Measurements from ENCODE around the gene GRIN3A.
"Not testable (repeated sequence)": the region's sequence is repeated elsewhere in the genome, so short reads cannot be mapped to it uniquely, and the experiment has no call there.

GRIN3A gene

DNA sequence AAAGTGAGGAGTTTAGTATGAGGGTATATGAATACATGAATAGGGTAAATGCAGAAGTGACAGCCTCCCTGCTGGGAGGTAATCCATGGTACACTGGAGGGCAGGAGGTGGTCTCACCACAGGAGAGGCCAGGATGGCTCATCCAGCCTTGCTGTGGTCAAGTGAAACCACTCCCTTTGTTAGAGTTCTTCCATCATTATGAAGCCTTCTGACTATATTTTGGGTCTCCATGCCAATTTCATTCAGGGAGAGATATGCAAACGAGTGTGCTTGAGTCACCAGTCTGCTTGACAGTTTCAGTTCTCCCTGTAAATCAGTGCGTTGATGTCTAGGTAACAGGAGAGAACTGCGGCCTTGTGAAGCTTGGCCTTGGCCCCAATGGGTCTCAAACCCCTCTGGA, 160.1 kb downstream of the GRIN3A start:
- no peak for DNase-seq (ENCODE audit: low spot score)

DNA sequence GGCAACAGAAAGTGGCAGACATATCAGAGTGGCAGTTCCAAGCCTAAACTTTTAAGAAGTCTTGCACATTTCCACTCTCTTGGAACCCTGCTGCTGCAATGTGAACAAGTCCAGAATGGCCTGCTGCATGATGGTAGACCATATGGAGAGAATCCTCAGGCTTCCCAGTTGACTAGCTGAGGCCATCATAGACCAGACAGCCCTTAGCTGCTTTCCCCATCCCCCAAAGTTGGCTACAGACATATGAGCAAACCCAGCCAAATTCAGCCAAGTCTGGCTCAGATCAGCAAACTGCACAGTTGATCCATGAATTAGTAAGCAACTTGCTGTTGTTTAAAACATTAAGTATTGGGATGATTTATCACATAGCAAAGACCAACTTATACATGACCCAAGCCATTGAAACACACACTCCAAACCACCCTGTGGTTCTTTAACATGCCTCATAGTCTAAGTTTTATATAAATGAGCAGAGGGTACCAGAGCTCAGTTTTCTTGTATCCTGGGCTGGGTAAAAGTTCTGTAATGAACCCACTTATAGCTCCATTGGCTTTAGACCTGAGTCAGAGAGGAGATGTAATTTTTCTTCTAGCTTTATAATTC, 163.6 kb downstream of the GRIN3A start:
- DNase-seq (ENCODE audit: low spot score): no peak

DNA sequence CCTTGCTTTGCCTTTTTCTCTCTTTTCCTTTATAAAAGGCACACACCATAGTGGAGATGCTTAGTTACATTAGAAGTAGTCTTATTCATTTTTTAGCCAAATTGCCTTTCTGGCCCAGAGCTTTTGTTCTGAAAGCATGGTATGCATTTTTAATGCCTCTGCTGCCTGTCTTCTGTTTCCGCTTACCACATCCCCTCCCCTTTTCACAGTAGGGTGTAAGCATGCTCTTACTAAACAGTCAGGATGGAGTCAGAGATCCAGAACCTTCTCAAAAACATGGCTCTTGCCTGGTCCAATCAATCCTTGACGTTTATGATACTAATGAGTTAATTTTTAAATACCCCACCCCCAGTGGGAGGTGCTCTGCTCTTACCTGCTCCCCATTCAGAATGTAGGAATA, 166.1 kb downstream of the GRIN3A start:
- DNase-seq (ENCODE audit: low spot score): no peak

DNA sequence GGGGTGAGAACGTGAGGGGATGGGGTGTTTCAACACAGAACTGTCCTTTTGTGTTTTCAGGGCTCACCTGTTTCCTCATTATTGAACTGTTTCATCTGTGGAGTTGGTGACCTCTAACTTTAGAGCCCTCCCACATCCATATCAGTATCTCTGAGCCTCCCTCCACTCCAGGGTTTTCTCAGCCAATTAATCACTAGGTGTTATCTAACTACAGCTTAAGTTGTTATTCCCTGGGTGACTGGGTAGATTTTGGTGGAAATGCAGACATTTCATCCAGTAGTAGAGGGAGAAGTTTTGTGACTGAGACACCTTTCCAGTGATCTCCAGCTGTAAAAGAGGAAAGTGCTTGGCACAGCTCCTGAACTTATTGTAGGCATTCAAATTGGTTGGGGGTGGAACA, 167.3 kb downstream of the GRIN3A start:
- no peak for DNase-seq (ENCODE audit: low spot score)

DNA sequence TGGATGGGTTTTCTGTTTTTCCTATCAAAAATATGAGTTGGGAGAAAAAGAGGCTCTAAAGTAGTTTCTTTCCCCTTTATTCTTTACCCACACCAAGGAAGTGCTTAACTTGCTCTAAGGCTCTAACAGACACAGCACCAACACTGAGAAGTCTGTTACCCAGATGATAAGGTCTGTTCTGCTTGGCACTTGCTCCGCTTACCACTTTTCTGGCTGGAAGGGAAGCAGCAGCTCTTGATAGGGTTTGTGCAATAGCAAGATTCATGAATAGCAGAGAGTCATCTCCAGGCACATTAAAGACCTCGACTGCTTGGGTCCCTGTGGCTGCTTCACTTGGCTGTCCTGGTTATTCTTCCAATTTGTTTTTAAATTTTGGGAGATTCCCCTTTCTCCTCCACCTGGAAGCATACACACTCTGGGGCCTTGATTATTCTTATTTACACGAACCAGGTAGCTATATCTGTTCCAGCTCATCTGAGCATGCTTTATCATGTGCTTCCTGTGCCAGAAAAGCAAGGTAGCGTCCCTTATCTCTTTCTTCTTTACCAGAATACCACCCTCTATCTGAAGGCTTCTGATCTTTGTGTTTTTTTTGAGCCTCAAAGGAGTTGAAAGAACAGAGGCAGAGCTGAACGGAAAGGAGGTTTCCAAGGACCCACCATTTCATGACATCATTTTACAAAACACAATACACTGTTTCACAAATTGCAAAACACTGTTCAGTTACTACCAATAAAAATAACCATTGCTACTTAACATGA, 168.5 kb downstream of the GRIN3A start:
- DNase-seq (ENCODE audit: low spot score): no peak

DNA sequence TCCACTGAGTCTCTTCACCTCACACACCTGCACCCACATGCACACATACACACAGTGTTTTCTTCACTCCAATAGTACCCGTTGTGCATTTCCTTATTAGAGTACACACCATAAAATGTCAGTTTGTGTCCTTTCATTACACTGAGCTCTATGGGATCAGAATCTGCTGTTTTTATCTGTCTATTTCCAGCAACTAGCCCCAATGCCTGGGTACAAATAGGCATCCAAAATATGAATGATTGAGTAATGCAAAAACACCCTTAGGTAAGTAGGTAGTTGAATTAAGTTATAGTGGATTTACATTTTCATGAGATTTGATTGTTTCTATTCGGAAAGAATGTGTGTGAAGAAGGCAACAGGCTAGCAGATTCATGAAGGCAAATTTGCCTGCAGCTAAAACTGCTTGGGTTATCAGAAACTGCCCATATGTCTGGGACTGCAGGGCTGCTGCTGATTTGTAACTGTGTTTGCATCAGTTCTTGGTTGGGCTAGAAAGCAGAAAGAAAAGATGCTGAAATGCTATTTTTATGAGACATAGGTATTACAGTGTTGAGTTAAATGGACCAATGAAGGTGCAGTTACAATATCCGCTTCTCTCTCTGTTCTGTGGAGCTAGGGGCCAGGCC, 170.6 kb downstream of the GRIN3A start:
- DNase-seq (ENCODE audit: low spot score): no peak

DNA sequence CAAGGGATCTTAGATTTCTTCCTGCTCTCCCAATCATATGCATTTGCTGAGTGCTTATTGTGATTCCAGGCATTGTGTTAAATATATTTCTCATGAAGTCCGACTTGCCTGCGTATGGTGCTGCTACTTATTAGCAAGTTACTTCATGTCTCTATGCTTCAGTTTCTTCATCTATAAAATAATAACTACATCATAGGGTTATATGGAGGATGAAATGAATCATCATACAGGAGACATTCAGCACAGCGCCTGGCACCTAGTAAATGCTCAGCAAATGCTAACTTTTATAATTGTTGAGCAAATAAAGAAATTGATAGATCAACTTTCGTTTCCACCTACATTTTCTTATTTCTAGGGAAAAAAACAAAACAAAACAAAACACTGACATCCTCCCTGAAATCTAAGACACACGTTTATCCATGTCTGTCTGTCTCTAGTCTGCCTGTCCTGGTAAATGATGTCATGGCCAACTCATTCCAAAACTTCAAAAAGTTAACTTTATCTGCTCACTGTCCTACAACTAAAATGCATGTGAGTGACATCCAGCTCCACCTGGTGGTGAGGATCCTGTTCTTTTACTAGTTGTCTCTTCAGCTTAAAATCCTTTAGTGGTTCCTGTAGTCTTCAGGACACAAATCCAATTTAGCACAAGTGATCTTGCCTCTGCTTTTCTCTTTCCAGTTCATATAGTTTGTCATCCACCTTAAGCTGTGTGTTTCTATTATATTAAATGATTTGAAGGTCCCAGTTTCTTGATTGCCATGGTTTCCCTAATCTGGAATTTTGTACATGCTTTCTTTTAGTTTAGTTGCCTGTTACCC, 171.3 kb downstream of the GRIN3A start:
- peak; percentile 49 for DNase-seq (ENCODE audit: low spot score)

DNA sequence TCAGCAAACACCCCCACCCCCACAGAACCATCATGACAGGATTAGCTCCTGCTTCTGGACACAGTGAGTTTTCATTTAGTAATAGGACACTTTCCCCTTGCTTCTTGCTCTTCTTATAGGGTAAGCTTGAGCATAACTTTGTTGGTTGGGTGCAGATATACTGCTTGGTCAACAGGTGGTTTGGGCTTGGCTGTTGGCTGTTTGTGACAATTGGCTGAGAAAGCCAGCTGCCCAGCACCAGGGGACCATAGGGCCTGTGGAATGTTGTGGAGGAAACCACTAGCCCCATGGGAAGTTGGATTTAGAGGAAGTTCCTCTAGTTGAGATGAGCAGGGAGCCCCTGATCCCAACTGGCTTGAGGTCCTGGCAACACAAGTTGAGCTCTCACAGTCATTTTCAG, 174.2 kb downstream of the GRIN3A start:
- DNase-seq (ENCODE audit: low spot score): no peak

DNA sequence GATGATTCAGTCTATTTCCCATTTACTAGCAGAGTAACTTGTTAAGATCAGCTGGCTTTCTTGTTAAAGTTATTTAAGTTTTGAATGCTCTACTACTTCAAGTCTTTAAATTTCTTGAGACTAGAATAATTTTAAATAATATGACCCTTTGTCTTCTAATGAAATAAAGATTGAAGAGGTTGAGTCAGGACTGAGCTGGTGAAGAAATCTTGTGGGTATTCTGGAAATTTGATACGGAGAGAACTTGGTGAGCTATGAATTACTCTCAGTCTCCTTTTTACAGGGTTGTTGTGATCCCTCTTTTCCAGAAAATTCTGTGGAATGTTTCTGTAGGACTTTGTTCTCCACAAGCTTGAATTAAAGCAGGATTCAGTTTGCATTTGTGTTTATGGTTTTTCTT, 175.5 kb downstream of the GRIN3A start:
- DNase-seq (ENCODE audit: low spot score): no peak

DNA sequence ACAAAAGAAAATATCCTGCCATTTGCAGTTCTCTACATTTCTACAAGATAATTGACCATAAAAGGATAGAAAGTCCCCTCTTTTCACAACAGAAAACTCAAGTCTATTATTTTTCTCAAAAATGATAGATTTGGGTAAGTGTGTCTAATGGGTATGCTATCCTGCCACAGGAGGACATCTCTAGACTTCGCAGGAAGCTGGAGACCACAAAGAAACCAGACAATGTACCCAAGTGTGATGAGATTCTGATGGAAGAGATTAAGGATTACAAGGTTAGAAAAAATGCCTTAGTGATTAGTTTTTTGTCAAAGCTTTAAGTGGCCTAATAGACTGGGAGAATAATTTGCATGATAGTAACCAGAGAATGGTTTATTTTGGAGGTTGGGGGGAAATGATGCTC, 176.7 kb downstream of the GRIN3A start:
- no peak for DNase-seq (ENCODE audit: low spot score)

DNA sequence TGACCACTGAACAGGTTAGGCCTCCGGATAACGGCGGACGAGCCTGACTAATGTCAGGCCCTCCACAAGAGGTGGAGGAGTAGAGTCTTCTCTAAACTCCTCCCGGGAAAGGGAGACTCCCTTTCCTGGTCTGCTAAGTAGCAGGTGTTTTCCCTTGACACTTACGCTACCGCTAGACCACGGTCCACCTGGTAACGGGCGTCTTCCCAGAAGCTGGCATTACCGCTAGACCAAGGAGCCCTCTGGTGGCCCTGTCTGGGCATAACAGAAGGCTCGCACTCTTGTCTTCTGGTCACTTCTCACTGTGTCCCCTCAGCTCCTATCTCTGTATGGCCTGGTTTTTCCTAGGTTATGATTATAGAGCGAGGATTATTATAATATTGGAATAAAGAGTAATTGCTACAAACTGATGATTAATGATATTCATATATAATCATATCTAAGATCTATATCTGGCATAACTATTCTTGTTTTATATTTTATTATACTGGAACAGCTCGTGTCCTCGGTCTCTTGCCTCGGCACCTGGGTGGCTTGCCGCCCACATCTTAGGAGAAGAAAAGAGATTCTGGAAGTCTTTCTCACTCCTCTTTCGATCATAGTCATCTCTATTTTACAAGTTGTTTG, 188.9 kb downstream of the GRIN3A start:
- DNase-seq (ENCODE audit: low spot score): not testable (repeated sequence)

DNA sequence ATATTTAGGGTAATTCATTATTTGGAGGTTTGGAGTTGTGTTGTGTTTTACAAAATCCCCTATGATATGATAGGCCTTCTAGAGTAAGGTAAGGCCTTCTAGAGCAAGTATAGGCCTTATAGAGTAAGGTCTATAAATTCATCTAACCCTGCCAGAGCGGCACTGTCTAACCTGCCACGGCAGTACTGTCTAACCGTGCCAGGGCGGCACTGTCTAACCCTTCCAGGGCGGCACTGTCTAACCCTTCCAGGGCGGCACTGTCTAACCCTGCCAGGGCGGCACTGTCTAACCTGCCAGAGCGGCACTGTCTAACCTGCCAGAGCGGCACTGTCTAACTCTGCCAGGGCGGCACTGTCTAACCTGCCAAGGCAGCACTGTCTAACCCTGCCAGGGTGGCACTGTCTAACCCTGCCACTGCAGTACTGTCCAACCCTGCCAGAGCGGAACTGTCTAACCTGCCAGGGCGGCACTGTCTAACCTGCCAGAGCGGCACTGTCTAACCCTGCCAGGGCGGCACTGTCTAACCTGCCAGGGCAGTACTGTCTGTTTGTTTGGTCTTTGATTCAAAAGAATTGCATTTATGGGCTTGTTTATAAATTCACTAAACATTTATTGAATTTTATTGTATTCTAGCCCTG, 195.2 kb downstream of the GRIN3A start:
- DNase-seq (ENCODE audit: low spot score): no peak

DNA sequence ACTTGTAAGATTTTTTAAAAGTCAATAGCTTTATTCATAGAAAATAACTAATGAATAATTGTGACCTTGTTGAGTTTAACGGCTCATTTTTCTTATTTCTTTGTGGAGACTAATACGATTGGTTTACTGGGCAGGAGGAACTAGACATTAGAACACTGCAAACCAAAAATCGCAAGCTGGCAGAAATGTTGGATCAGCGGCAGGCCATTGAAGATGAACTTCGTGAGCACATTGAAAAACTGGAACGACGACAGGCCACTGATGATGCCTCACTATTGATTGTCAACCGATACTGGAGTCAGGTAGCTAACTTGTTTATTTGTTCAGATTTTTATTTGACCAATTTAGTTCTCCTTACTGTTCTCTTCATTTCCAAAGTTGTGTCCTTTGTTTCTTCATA, 198.4 kb downstream of the GRIN3A start:
- DNase-seq (ENCODE audit: low spot score): no peak

DNA sequence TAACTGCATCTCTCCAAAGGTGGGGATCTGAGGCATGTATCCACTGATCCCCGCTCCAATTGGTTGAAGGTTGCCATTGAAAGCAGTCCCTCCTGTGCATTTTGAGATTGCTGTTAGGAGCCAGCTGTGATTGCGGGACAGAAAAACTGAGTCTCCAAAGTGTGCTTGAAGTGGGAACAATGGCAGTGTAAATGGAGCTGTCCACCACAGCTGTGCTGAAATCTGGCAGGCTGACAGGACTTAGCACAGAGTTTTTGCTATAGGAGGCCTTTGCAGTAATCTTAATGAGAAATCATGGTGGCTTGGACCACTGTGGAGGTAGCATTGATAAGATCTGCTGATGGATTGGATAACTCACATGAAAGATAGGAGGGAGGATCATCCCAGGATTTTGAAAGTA, 201.5 kb downstream of the GRIN3A start:
- no peak for DNase-seq (ENCODE audit: low spot score)

DNA sequence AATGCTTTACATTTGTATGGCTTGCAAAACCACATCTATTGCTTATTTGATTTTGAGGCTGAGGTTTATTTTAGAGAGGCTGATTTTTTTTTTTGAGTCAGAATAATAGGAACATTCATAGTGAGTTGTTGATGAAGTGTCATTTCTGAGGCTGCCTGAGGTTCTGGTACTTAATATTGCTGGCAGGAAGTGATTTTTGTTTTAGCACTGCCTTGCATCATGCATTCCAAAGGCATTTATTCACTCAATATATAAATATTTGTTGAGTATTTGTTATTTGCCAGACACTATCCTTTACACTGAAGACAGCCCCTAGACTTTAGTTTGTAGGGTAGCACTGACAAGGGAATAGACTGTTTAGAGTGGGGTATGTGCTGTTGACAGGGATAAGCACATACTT, 202.1 kb downstream of the GRIN3A start:
- DNase-seq (ENCODE audit: low spot score): peak; percentile 12

DNA sequence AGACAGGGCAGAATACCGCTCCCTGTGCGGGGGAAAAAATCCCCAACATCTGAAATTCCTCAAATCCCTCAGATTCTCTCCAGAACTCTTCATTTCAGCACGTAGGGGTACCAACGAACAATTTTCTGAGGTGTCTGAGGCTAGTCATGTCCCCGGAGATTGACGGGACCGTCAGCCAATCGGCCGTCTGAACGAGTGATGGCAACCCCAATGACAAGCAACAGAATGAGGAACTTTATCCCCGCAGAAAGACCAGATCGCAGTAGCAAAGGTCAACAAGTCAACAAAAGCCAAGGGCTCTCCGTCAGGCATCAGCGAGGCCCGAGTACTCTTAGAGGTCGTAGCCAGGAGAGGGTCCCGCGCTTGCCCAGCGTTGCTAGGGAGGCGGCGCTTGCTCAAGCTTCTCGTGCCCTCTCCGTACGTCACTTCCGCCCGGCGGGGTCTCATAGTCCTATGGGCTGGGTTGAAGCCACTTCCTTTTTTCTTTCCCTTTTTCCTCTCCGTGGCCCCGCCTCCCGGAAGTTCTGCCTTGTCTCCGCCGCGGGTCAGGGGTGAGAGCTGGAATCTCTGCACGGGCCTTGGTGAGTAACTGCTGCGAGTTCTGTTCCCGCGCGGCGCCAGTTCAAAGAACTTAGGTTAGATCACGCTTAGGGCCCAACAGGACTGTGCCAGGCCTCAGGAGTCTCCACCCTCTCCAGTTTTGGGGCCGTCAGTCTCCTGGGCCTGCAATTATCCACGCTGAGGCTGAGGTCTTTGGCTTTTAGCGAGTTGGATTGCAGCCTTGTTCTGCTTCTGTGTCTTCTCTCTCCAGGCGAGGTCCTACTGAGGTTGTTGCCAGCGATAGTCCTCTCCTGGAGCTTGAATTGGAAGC, 204.9 kb downstream of the GRIN3A start, which contains the start of gene RNF20:
RNF20 (plus strand) TSS at position 520 of the 871 bp plus-strand sequence. CDS start 1,571 bp downstream, outside the sequence.
- peak; percentile 98 for DNase-seq (ENCODE audit: low spot score)

DNA sequence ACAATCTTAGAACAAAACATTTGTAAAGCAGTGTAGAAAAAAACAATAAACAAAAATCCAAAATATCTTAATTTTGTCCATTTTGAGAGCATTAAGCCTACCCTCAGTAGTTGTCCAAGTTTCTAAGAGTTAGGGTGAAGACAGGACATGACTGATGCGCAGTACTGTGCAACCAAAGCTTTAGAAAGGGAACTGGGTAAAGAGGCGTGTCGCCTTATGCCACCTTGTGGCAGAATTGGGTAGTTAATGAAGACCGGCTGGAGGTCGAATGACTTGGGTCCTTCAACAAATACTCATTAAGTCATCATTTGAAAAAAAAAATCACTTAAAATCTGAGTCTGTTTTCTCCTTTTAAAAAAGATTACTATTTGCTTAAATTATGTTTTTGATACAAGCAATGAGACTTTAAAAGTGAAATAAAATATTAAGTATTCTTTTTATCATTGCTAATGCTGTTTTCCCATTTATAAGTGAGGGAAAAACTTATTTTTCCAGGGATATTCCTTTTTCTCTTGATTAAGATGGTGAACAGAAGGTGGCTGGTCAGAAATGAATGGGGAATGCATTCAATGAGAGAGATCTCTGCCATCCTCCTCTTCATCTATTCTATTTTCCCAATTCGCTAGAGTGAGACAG, 208.3 kb downstream of the GRIN3A start:
- DNase-seq (ENCODE audit: low spot score): peak; percentile 79

DNA sequence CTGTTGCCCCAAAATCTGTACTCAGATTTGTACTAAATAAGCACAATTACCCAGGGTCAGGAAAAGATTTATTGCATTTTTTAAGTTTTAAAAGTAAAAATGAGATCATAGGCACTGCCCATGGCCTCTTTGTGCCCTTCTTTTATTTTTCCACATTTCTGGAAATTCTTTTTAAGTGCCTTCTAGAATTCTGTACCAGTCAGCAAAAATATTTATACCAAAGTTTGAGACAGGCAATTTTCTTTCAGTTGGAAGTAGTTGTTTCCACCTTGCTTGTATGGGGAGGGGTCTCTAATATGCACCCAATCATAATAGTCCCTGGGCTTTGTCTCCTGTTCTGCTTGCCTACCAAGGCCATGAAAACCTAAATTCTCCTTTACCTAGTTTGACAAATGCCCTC, 210.4 kb downstream of the GRIN3A start:
- no peak for DNase-seq (ENCODE audit: low spot score)

DNA sequence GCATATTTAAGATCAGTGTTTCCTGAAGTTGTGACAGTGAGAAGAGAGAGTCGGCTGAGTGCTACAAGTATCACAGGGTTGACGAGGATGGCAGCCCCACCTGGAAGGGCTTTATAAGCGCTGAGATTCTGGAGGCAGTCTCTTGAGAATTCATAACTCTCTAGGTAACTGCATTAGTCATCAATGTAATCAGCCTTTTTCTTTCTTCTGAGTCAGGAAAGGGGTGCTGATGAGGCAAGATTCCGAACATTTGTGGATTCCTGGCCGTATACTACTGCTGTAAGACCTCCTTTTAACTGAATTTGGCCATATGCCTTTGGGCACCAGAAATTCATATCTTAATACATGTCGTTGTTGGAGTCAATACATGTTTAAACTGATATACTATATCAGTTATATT, 211.4 kb downstream of the GRIN3A start:
- no peak for DNase-seq (ENCODE audit: low spot score)

DNA sequence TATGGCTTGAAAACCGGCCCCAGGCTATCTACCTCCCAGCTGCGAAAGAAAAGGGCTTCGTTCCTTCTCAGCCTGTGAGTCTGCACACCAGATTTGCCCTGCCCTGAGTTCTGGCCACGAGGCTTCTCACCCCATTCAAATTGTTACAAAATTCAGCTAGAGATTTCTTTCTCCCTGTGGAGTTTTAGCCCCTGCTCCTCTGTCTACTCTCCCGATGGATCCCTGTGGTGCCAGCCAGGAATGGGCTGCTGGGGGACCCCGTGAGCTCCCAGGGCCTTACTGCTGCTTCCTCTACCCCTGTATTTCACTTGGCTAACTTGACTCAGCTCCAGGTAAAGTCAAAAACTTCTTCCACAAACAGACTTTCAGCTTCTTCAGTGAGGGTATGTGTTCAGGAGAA, 214.1 kb downstream of the GRIN3A start:
- no peak for DNase-seq (ENCODE audit: low spot score)

Measured in AG08395 (cell line).